GM13976 (cell line): ENCODE data around the gene DAGLB.

Experiments
- DNase-seq: peaks from one replicate; pipeline ENCODE4 v3.0.0; 2012; ENCODE audit warnings: low spot score
- in situ Hi-C: fragments of 300-500 bp; cut with MboI; formaldehyde crosslinking; loops from one replicate; pipeline ENCODE4 v1.12.0; 2022; ENCODE audit warnings: low sequenced_read_pairs, mixed read lengths, inconsistent platforms; ENCODE audit not compliant: unreplicated experiment
- TF ChIP-seq, protein P1 (sequence below): IDR thresholded peaks from 2 replicates; pipeline ENCODE4 v1.5.1; 2012; ENCODE audit warnings: borderline replicate concordance, mild to moderate bottlenecking; ENCODE audit not compliant: insufficient read depth; ENCODE audit errors: extremely low read depth, missing control alignments, control extremely low read depth

Gene DAGLB

DNA sequence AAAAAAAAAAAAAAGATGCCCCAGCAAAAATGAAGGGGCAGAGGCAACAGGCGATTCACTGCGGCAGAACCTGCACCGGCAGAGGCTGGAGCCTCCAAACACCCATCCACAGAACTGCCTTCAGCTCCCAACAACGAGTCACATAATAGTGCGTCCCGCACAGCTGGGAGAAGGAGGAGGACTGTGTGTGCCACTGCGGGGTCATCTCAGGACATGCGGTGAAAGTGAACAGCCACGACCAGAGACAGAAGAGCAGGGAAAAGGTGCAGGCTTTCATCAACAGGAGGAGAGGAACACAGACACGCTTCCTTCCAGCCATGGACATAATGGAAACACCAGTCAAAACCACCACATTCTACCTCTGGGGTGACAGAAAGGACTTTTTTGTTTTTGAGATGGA is 34.1 kb downstream of the DAGLB start:
- TF ChIP-seq, protein P1, sequence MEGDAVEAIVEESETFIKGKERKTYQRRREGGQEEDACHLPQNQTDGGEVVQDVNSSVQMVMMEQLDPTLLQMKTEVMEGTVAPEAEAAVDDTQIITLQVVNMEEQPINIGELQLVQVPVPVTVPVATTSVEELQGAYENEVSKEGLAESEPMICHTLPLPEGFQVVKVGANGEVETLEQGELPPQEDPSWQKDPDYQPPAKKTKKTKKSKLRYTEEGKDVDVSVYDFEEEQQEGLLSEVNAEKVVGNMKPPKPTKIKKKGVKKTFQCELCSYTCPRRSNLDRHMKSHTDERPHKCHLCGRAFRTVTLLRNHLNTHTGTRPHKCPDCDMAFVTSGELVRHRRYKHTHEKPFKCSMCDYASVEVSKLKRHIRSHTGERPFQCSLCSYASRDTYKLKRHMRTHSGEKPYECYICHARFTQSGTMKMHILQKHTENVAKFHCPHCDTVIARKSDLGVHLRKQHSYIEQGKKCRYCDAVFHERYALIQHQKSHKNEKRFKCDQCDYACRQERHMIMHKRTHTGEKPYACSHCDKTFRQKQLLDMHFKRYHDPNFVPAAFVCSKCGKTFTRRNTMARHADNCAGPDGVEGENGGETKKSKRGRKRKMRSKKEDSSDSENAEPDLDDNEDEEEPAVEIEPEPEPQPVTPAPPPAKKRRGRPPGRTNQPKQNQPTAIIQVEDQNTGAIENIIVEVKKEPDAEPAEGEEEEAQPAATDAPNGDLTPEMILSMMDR, result no peak
- no peak for DNase-seq
- in situ Hi-C loops, result no loop called here

DNA sequence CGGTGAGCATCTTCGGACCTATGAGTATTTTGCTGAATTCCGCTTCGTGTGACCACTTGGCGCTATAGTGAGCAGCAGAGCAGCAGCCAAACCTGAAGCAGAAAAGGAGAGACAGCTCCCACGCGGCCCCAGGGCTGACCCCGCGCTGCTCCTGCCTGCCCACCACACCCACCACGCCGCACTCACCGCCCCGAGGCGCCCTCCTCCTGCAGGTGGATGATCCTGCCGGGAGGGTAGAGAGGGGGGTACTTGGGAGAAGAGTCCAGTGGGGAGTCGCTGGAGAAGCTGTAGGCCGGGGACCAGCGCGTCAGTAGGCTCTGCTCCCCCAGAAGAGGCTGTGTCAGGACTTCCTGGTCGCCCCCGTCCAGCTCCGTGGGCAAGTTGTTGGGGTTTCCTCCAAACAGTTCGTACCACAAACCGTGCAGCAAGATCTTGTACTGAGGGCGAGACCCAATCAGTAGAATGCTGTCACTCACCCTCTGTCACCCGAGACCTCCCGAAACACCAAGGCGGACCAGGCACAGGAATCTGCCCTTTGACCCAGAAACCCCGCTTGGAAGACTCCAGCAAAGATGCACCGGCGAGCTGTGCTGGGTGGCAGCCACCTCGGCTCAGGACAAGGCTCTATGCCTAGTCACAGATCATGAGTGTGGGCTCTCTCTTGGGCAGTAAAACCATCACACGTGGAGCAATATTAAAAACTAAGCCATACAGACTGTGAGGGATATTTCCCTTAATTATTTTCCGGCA is 37.6 kb downstream of the DAGLB start:
- DNase-seq, result no peak
- TF ChIP-seq, protein P1, result no peak
- in situ Hi-C loops, result no loop called here

DNA sequence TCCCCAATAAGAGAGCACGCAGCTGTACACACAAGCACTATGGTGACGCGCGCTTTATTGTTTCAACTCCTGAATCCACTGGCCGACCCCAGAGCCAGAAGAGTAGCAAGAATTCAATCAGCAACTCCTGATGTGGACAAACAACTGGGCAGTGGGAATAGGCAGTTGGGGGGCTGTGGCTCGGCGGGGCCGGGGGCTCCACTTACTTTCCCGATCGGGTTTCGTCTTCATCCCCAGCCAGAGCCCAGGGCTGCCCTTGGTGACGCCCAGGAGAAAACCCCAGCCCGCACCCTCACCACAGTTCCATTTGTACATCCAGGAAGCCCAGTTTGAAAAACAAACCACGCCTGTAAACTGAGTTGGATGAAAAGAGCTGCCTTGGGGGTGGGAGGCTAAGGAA is 38.7 kb downstream of the DAGLB start:
- TF ChIP-seq, protein P1, result no peak
- DNase-seq, result no peak
- in situ Hi-C loops, result no loop called here

DNA sequence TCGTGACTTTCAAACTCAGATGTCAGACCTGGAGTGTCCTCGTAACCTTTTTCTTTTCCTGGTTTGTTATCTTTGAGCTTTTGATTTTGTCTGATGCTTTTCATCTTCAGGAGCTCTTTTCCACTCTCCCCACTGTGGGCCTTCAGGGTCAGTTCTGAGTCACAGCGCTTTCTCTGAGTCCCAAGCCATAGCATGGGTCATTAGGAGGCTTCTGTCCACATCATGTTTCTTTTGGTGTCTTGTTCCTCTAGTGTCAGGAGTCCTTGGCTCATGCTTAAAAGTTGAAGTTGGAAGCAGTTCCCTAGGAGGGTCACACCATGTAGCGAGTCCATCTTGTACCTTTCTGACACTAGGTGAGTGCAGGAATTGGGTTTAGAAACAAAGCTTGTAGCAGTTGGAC is 40.3 kb downstream of the DAGLB start:
- TF ChIP-seq, protein P1, result no peak

DNA sequence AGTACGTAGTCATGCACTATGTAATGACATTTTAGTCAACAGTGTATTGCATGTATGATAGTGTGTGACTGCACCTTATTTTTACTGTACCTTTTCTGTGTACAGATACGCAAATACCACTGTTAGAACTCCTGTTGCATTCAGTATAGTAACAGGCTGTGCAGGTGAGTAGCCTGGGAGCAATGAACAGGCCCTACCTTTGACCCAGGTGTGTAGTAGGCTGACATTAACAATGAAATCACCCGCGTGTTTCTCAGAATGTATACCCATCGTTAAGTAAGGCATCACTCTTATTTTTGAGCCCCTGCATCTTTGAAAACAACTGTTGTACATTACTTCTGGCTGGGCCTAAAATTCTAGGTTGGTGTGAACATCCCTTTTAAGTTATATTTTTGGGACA is 41.6 kb downstream of the DAGLB start:
- in situ Hi-C loops, result no loop called here
- TF ChIP-seq, protein P1, result no peak
- DNase-seq, result no peak

More for the DNA sequence above, 40.3 kb downstream of the DAGLB start:
- DNase-seq, result no peak
- in situ Hi-C loops, result no loop called here

DNA sequence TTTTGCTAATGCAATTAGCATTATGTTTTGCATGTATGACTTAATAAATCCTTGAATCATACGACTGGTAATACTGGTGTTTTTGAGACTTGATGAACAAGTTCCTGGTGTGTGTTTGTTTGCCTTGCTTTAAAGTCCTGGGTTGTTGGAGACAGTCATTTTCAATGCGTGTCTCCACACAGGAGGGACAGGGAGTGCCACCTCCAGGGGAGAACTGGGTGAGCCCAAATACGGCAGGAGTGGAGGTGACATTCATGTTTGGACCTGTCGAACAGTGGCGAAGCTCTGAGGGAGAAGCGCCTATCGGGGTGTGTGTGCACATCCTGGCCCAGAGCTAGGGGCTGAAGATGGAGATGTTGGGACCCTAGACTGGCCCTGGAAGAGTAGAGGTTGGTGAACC is 43.8 kb downstream of the DAGLB start:
- in situ Hi-C loops, result no loop called here
- DNase-seq, result no peak
- TF ChIP-seq, protein P1, result no peak

DNA sequence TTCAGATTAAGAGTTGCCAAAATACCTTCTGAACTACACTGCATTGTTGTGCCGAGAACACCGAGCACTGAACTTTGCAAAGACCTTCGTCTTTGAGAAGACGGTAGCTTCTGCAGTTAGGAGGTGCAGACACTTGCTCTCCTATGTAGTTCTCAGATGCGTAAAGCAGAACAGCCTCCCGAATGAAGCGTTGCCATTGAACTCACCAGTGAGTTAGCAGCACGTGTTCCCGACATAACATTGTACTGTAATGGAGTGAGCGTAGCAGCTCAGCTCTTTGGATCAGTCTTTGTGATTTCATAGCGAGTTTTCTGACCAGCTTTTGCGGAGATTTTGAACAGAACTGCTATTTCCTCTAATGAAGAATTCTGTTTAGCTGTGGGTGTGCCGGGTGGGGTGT is 45.0 kb downstream of the DAGLB start:
- in situ Hi-C loops, result no loop called here
- TF ChIP-seq, protein P1, result no peak
- no peak for DNase-seq
